Ishikawa (cell line): ENCODE data around the gene CARMIL1.

ENCODE experiments used
- CEBPB ChIP-seq: IDR thresholded peaks from 2 replicates; pipeline ENCODE4 v1.6.1; 2012
- CREB1 ChIP-seq: IDR thresholded peaks from 2 replicates; pipeline ENCODE4 v1.6.1; 2012; ENCODE audit warnings: low read depth
- EGR1 ChIP-seq: IDR thresholded peaks from 2 replicates; pipeline ENCODE4 v1.6.1; 2012
- EP300 ChIP-seq: IDR thresholded peaks from 2 replicates; pipeline ENCODE4 v1.6.1; 2012; ENCODE audit warnings: borderline replicate concordance
- FOXM1 ChIP-seq: IDR thresholded peaks from 2 replicates; pipeline ENCODE4 v1.6.1; 2012; ENCODE audit warnings: low read depth, borderline replicate concordance
- MAX ChIP-seq: IDR thresholded peaks from 2 replicates; pipeline ENCODE4 v1.6.1; 2012
- RAD21 ChIP-seq: IDR thresholded peaks from 2 replicates; pipeline ENCODE4 v1.6.1; 2012; ENCODE audit warnings: low read depth
- TAF1 ChIP-seq: IDR thresholded peaks from 2 replicates; pipeline ENCODE4 v1.6.1; 2012; ENCODE audit warnings: low read depth, mild to moderate bottlenecking
- YY1 ChIP-seq: IDR thresholded peaks from 2 replicates; pipeline ENCODE4 v1.6.1; 2012; ENCODE audit warnings: low read depth
- TF ChIP-seq, protein P1 (sequence below): IDR thresholded peaks from 2 replicates; pipeline ENCODE4 v1.6.1; 2012; ENCODE audit warnings: low read depth, mild to moderate bottlenecking

DNA sequence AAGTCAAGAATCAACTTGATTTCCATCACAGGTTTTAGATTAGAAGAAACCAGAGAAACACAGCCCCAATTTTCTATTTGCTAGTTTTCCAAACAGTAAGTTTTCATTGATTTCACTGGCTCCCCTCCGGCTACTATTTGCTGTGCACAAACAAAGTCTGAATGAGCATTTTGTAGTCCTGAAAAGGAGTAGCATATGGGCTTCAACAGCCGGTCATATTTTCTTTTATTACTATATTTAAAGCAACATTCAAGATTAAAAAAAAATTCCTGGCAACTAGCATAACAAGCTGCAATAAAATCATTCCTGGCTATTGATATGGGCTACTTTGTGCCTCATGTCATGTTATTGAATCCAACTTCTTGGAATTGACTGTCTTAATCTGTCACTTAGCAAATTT, 48.3 kb downstream of the CARMIL1 start:
- TF ChIP-seq EP300 (no peak), RAD21 (no peak), FOXM1 (no peak), TAF1 (no peak), CEBPB (no peak), YY1 (no peak), CREB1 (no peak), MAX (no peak), EGR1 (no peak)
- TF ChIP-seq, protein P1, sequence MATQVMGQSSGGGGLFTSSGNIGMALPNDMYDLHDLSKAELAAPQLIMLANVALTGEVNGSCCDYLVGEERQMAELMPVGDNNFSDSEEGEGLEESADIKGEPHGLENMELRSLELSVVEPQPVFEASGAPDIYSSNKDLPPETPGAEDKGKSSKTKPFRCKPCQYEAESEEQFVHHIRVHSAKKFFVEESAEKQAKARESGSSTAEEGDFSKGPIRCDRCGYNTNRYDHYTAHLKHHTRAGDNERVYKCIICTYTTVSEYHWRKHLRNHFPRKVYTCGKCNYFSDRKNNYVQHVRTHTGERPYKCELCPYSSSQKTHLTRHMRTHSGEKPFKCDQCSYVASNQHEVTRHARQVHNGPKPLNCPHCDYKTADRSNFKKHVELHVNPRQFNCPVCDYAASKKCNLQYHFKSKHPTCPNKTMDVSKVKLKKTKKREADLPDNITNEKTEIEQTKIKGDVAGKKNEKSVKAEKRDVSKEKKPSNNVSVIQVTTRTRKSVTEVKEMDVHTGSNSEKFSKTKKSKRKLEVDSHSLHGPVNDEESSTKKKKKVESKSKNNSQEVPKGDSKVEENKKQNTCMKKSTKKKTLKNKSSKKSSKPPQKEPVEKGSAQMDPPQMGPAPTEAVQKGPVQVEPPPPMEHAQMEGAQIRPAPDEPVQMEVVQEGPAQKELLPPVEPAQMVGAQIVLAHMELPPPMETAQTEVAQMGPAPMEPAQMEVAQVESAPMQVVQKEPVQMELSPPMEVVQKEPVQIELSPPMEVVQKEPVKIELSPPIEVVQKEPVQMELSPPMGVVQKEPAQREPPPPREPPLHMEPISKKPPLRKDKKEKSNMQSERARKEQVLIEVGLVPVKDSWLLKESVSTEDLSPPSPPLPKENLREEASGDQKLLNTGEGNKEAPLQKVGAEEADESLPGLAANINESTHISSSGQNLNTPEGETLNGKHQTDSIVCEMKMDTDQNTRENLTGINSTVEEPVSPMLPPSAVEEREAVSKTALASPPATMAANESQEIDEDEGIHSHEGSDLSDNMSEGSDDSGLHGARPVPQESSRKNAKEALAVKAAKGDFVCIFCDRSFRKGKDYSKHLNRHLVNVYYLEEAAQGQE = no peak
